Prostate gland (tissue), 2 donors: ENCODE measurements around the gene WNT3A.

ENCODE experiments used
- CTCF ChIP-seq, 4 experiments: fragments of 200-600 bp in 2 of 4; fragments of 450-650 bp in 2 of 4; sonication (generic) in 2 of 4; IDR thresholded peaks; 1 replicate in 3 of 4; 2 replicates in 1 of 4; pipeline ENCODE4 v1.5.1; 2016 to 2019; ENCODE audit warnings: antibody characterized with exemption in 4 of 4, mild to moderate bottlenecking in 2 of 4, moderate library complexity in 2 of 4
- POLR2A ChIP-seq: fragments of 450-650 bp; IDR thresholded peaks from one replicate; pipeline ENCODE4 v1.6.1; 2016; ENCODE audit warnings: antibody characterized with exemption, mild to moderate bottlenecking

DNA sequence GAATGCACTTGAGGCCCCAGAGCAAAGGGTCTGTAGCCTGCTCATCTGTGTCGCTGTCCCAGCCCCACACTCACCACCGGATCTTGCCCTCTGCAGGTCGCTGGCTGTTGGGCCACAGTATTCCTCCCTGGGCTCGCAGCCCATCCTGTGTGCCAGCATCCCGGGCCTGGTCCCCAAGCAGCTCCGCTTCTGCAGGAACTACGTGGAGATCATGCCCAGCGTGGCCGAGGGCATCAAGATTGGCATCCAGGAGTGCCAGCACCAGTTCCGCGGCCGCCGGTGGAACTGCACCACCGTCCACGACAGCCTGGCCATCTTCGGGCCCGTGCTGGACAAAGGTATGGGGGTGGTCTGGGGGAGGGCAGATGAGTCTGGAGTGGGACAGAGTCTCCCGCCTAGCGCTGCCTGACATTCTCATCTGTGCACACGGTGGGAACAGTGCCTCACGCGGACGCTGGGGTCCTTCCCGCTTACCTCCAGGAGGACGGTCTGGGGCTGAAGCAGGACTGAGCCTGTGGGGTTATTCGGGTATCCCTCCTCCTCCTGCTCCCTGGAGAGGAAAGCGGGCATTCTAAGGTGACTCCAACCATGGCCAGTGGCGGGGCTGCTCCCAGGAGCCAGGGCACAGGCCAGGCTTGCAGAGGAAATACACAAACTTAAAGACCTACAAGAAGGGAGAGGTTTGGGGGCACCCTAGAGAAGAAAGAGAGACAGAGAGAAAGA is 15.9 kb downstream of the WNT3A start:
- TF ChIP-seq CTCF (IDR thresholded peaks at IDR 0.05) (no peak), POLR2A (no peak)
